NB4 (cell line): ENCODE data around the gene ANO10.

Experiments
- CTCF ChIP-seq: IDR thresholded peaks from one replicate; pipeline ENCODE4 v1.5.1; 2012; ENCODE audit warnings: low read depth, low read length
- MAX ChIP-seq: IDR thresholded peaks from 2 replicates; pipeline ENCODE4 v1.6.1; 2011; ENCODE audit warnings: low read depth, low read length

- TF ChIP-seq CTCF (no peak), MAX (no peak)
Measured at GRCh38 chr3:43581343-43581742, 40.5 kb downstream of the ANO10 start.
